ENCODE results near the gene RDH13.

- TF ChIP-seq CTCF (IDR thresholded peaks at IDR 0.05) (no peak), REST (IDR thresholded peaks at IDR 0.05) (no peak), MAX (IDR thresholded peaks at IDR 0.05) (no peak), CEBPB (IDR thresholded peaks at IDR 0.05) (no peak), POLR2AphosphoS2 (conservative IDR thresholded peaks at IDR 0.05; ENCODE audit: low read length) (no peak)
These were observed 15.8 kb downstream of the RDH13 start for GRCh38 chr19:55046975-55047622.
